ENCODE results near the gene FMO1.

The FMO1 gene

GRCh38 chr1:171263901-171264300 lies 15.6 kb downstream of the FMO1 start:
- H3K27ac ChIP-seq, result no peak overlapping the region
- TF ChIP-seq CTCF (IDR thresholded peaks at IDR 0.05), result no peak

- TF ChIP-seq CTCF (IDR thresholded peaks at IDR 0.05) (no peak), ZFX (IDR thresholded peaks at IDR 0.05; ENCODE audit: borderline replicate concordance) (no peak)
- no peak overlapping the region for H3K27ac ChIP-seq
Observed at GRCh38 chr1:171265686-171266085, 17.4 kb downstream of the FMO1 start.

- TF ChIP-seq ZFX (IDR thresholded peaks at IDR 0.05; ENCODE audit: borderline replicate concordance) (no peak), CTCF (IDR thresholded peaks at IDR 0.05) (no peak)
- H3K27ac ChIP-seq, result no peak overlapping the region
Observed at GRCh38 chr1:171266930-171267329, 18.6 kb downstream of the FMO1 start.

- TF ChIP-seq CTCF (IDR thresholded peaks at IDR 0.05), result no peak
- no peak for TF ChIP-seq ZFX (IDR thresholded peaks at IDR 0.05; ENCODE audit: borderline replicate concordance)
- H3K27ac ChIP-seq, result no peak overlapping the region
Observed at GRCh38 chr1:171267391-171267790, 19.1 kb downstream of the FMO1 start.

- TF ChIP-seq ZFX (IDR thresholded peaks at IDR 0.05; ENCODE audit: borderline replicate concordance) (no peak), CTCF (IDR thresholded peaks at IDR 0.05) (no peak)
- no peak overlapping the region for H3K27ac ChIP-seq
Observed at GRCh38 chr1:171270806-171271205, 22.5 kb downstream of the FMO1 start.

GRCh38 chr1:171277534-171277933 lies 29.2 kb downstream of the FMO1 start:
- no peak overlapping the region for H3K27ac ChIP-seq
- TF ChIP-seq CTCF (IDR thresholded peaks at IDR 0.05) (no peak), ZFX (IDR thresholded peaks at IDR 0.05; ENCODE audit: borderline replicate concordance) (no peak)

GRCh38 chr1:171279234-171279633 lies 30.9 kb downstream of the FMO1 start:
- TF ChIP-seq CTCF (IDR thresholded peaks at IDR 0.05) (no peak), ZFX (IDR thresholded peaks at IDR 0.05; ENCODE audit: borderline replicate concordance) (no peak)
- no peak overlapping the region for H3K27ac ChIP-seq

All from 22Rv1 (cell line).